GM19043 (cell line): Measurements from ENCODE around the gene PTRH2.
A peak's percentile ranks its signal among the peaks of the same experiment; 100 is the strongest.
"Not testable (repeated sequence)": the region's sequence is repeated elsewhere in the genome, so short reads cannot be mapped to it uniquely, and the experiment has no call there.

Source experiments
- ATAC-seq: cut with Tn5 transposase; IDR thresholded peaks from one replicate; pipeline ENCODE4 v1.9.1; 2021; ENCODE audit warnings: low read depth; ENCODE audit not compliant: unreplicated experiment

PTRH2 gene

GRCh38 chr17:59707149-59707970, at the start of gene PTRH2, which contains the start of gene VMP1:
Gene PTRH2 (minus strand): TSS chr17:59707430. CDS start chr17:59697978, 9,452 bp downstream.
Gene VMP1 (plus strand): TSS chr17:59707654. CDS start chr17:59731447, 23,793 bp downstream.
- peak; percentile 94 for ATAC-seq

GRCh38 chr17:59756236-59756818, 49.1 kb upstream of the PTRH2 start:
- no peak for ATAC-seq

GRCh38 chr17:59755069-59755468, 47.8 kb upstream of the PTRH2 start:
- not testable (repeated sequence) for ATAC-seq

GRCh38 chr17:59754552-59754951, 47.3 kb upstream of the PTRH2 start:
- no peak for ATAC-seq

GRCh38 chr17:59753522-59754467, 46.6 kb upstream of the PTRH2 start:
- ATAC-seq, result no peak

GRCh38 chr17:59752922-59753321, 45.7 kb upstream of the PTRH2 start:
- no peak for ATAC-seq

GRCh38 chr17:59752446-59752845, 45.2 kb upstream of the PTRH2 start:
- ATAC-seq, result no peak

GRCh38 chr17:59751955-59752413, 44.8 kb upstream of the PTRH2 start:
- ATAC-seq, result no peak

GRCh38 chr17:59748591-59748990, 41.4 kb upstream of the PTRH2 start:
- ATAC-seq, result no peak

GRCh38 chr17:59746849-59747445, 39.7 kb upstream of the PTRH2 start:
- no peak for ATAC-seq

GRCh38 chr17:59745040-59745439, 37.8 kb upstream of the PTRH2 start:
- ATAC-seq, result no peak

GRCh38 chr17:59743842-59744241, 36.6 kb upstream of the PTRH2 start:
- no peak for ATAC-seq

GRCh38 chr17:59737324-59737723, 30.1 kb upstream of the PTRH2 start:
- ATAC-seq, result no peak

- ATAC-seq, result no peak
Measured at GRCh38 chr17:59734226-59734625, 27.0 kb upstream of the PTRH2 start.

GRCh38 chr17:59733697-59734096, 26.5 kb upstream of the PTRH2 start:
- ATAC-seq, result no peak

GRCh38 chr17:59730268-59730834, 23.1 kb upstream of the PTRH2 start:
- ATAC-seq, result no peak

- ATAC-seq, result no peak
Measured at GRCh38 chr17:59727817-59728533, 20.7 kb upstream of the PTRH2 start.

GRCh38 chr17:59725691-59726090, 18.5 kb upstream of the PTRH2 start:
- ATAC-seq, result no peak

GRCh38 chr17:59723607-59724006, 16.4 kb upstream of the PTRH2 start:
- no peak for ATAC-seq
